ENCODE measurements around the gene DCDC1. TPM values are rescaled to one million over a fixed set of nuclear protein-coding genes. Genes with fewer than 3 reads are reported as not detected.

DCDC1 gene
- total RNA-seq, 6 donors from 2014 or later = 0.11 to 25.2 (median 3.3) TPM

GRCh38 chr11:31120428-31120827 is 249.1 kb downstream of the DCDC1 start:
- DNase-seq (no peak), ATAC-seq (ENCODE audit: low FRiP score in 2 of 2) (no peak)
- no peak overlapping the region for H3K4me3 ChIP-seq
- TF ChIP-seq POLR2A (IDR thresholded peaks at IDR 0.05) (no peak), CTCF (IDR thresholded peaks at IDR 0.05) (no peak), EP300 (IDR thresholded peaks at IDR 0.05) (no peak), POLR2AphosphoS5 (IDR thresholded peaks at IDR 0.05) (no peak)
- WGBS, 2 donors = 93 to 100% methylated on average over 1 of the region's 1 CpG
- no peaks in the 10 kb centered on the region for H3K36me3 ChIP-seq
- H3K4me1 ChIP-seq = no peaks in the 10 kb centered on the region
- H3K9me3 ChIP-seq = peaks cover 0 to 6% (median 0%) of the 10 kb centered on the region in 4 donors
- H3K27ac ChIP-seq = no peak overlapping the region
- no peaks in the 10 kb centered on the region for H3K27me3 ChIP-seq

- H3K36me3 ChIP-seq = no peaks in the 10 kb centered on the region
- H3K27ac ChIP-seq = no peak overlapping the region
- H3K9me3 ChIP-seq = no peaks in the 10 kb centered on the region
- TF ChIP-seq POLR2AphosphoS5 (IDR thresholded peaks at IDR 0.05) (no peak), EP300 (IDR thresholded peaks at IDR 0.05) (no peak), CTCF (IDR thresholded peaks at IDR 0.05) (no peak), POLR2A (IDR thresholded peaks at IDR 0.05) (no peak)
- H3K4me1 ChIP-seq = no peaks in the 10 kb centered on the region
- no peak overlapping the region for H3K4me3 ChIP-seq
- DNase-seq = no peak
- 83 to 91% methylated on average over 6 of the region's 6 CpGs for WGBS, 2 donors
- H3K27me3 ChIP-seq = no peaks in the 10 kb centered on the region
- ATAC-seq (ENCODE audit: low FRiP score in 2 of 2) = no peak
These were observed 251.0 kb downstream of the DCDC1 start for GRCh38 chr11:31118566-31118965.

- WGBS, 2 donors = 60 to 83% methylated on average over 2 of the region's 2 CpGs
- no peak overlapping the region for H3K27ac ChIP-seq
These were observed 252.5 kb downstream of the DCDC1 start for GRCh38 chr11:31117038-31117437.

DNA sequence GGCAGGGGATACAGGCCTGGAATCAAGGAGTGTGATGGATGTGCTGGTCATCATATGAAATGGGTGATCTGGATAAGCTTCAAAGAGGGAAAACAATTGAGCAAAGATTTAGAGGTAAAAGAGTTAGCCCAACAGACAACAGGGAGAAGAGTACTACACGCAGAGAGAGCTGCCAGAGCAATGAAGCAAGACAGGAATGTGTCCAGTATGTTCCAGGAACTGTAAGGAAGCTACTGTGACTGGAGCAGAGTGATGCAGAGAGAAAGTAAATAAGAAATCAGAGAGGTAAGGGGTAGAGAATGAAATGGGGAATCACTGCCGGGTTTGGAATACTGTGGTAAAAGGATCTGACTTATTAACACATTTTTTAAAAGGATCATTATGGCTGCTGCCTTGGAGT is 255.1 kb downstream of the DCDC1 start:
- Histone ChIP-seq H3K36me3 (no peaks in the 10 kb centered on the region), H3K4me1 (no peaks in the 10 kb centered on the region), H3K27ac (no peak overlapping the region), H3K9me3 (no peaks in the 10 kb centered on the region), H3K27me3 (no peaks in the 10 kb centered on the region), H3K4me3 (no peak overlapping the region)
- no peak for ATAC-seq (ENCODE audit: low FRiP score in 2 of 2)
- 79 to 95% methylated on average over 2 of the region's 2 CpGs for WGBS, 2 donors
- no peak for TF ChIP-seq EP300 (IDR thresholded peaks at IDR 0.05)
- no peak for TF ChIP-seq POLR2AphosphoS5 (IDR thresholded peaks at IDR 0.05)
- no peak for TF ChIP-seq POLR2A (IDR thresholded peaks at IDR 0.05)
- no peak for TF ChIP-seq CTCF (IDR thresholded peaks at IDR 0.05)
- no peak for DNase-seq

More at GRCh38 chr11:31117038-31117437, 252.5 kb downstream of the DCDC1 start:
- no peak for DNase-seq
- Histone ChIP-seq H3K36me3 (no peaks in the 10 kb centered on the region), H3K4me1 (no peaks in the 10 kb centered on the region), H3K9me3 (no peaks in the 10 kb centered on the region), H3K27me3 (no peaks in the 10 kb centered on the region), H3K4me3 (no peak overlapping the region)
- TF ChIP-seq POLR2AphosphoS5 (IDR thresholded peaks at IDR 0.05) = no peak
- TF ChIP-seq EP300 (IDR thresholded peaks at IDR 0.05) = no peak
- TF ChIP-seq POLR2A (IDR thresholded peaks at IDR 0.05) = no peak
- TF ChIP-seq CTCF (IDR thresholded peaks at IDR 0.05) = no peak
- no peak for ATAC-seq (ENCODE audit: low FRiP score in 2 of 2)

GRCh38 chr11:31110830-31111229 is 258.7 kb downstream of the DCDC1 start:
- H3K27ac ChIP-seq = no peak overlapping the region
- no peak for DNase-seq
- no peaks in the 10 kb centered on the region for H3K9me3 ChIP-seq
- no peaks in the 10 kb centered on the region for H3K4me1 ChIP-seq
- no peaks in the 10 kb centered on the region for H3K27me3 ChIP-seq
- no peak for ATAC-seq (ENCODE audit: low FRiP score in 2 of 2)
- no peak for TF ChIP-seq CTCF (IDR thresholded peaks at IDR 0.05)
- TF ChIP-seq EP300 (IDR thresholded peaks at IDR 0.05) = no peak
- TF ChIP-seq POLR2A (IDR thresholded peaks at IDR 0.05) = no peak
- no peak for TF ChIP-seq POLR2AphosphoS5 (IDR thresholded peaks at IDR 0.05)
- no peak overlapping the region for H3K4me3 ChIP-seq
- 32 to 39% methylated on average over 4 of the region's 4 CpGs for WGBS, 2 donors
- H3K36me3 ChIP-seq = no peaks in the 10 kb centered on the region
